ENCODE measurements around the gene GSKIP. TPM values are rescaled to one million over a fixed set of nuclear protein-coding genes. Genes with fewer than 3 reads are reported as not detected.

Gene GSKIP
- total and polyA plus RNA-seq, 2 experiments from 2014 or later = 17.4 to 50.9 TPM

DNA sequence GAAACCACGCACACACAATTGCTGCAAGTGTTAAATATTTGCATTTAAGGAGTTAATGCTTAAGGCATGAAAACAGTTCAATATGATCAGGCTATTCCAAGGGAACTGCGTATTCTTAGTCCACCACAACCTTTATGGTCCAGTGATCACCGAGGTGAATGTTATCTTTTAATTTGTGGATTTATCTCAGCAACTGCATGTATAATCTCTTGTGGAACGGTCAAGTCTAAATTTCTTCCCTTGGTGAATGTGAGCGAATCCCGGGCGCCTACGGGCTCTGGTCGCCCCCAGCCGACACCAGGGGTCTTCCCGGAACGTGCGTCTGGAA is 27.6 kb downstream of the GSKIP start:
- H3K4me3 Mint-ChIP-seq = peak overlapping the region; percentile 91
- peak overlapping the region; percentile 100 for H2AFZ ChIP-seq
- H3K27ac Mint-ChIP-seq = no peak overlapping the region
- peaks cover 9% of the 10 kb centered on the region for H3K4me1 ChIP-seq (ENCODE audit: insufficient read depth)
- no peak for TF ChIP-seq ZNF331 (CRISPR knock-in tag; IDR thresholded peaks at IDR 0.05; ENCODE audit: low read depth)
- TF ChIP-seq, protein P1, sequence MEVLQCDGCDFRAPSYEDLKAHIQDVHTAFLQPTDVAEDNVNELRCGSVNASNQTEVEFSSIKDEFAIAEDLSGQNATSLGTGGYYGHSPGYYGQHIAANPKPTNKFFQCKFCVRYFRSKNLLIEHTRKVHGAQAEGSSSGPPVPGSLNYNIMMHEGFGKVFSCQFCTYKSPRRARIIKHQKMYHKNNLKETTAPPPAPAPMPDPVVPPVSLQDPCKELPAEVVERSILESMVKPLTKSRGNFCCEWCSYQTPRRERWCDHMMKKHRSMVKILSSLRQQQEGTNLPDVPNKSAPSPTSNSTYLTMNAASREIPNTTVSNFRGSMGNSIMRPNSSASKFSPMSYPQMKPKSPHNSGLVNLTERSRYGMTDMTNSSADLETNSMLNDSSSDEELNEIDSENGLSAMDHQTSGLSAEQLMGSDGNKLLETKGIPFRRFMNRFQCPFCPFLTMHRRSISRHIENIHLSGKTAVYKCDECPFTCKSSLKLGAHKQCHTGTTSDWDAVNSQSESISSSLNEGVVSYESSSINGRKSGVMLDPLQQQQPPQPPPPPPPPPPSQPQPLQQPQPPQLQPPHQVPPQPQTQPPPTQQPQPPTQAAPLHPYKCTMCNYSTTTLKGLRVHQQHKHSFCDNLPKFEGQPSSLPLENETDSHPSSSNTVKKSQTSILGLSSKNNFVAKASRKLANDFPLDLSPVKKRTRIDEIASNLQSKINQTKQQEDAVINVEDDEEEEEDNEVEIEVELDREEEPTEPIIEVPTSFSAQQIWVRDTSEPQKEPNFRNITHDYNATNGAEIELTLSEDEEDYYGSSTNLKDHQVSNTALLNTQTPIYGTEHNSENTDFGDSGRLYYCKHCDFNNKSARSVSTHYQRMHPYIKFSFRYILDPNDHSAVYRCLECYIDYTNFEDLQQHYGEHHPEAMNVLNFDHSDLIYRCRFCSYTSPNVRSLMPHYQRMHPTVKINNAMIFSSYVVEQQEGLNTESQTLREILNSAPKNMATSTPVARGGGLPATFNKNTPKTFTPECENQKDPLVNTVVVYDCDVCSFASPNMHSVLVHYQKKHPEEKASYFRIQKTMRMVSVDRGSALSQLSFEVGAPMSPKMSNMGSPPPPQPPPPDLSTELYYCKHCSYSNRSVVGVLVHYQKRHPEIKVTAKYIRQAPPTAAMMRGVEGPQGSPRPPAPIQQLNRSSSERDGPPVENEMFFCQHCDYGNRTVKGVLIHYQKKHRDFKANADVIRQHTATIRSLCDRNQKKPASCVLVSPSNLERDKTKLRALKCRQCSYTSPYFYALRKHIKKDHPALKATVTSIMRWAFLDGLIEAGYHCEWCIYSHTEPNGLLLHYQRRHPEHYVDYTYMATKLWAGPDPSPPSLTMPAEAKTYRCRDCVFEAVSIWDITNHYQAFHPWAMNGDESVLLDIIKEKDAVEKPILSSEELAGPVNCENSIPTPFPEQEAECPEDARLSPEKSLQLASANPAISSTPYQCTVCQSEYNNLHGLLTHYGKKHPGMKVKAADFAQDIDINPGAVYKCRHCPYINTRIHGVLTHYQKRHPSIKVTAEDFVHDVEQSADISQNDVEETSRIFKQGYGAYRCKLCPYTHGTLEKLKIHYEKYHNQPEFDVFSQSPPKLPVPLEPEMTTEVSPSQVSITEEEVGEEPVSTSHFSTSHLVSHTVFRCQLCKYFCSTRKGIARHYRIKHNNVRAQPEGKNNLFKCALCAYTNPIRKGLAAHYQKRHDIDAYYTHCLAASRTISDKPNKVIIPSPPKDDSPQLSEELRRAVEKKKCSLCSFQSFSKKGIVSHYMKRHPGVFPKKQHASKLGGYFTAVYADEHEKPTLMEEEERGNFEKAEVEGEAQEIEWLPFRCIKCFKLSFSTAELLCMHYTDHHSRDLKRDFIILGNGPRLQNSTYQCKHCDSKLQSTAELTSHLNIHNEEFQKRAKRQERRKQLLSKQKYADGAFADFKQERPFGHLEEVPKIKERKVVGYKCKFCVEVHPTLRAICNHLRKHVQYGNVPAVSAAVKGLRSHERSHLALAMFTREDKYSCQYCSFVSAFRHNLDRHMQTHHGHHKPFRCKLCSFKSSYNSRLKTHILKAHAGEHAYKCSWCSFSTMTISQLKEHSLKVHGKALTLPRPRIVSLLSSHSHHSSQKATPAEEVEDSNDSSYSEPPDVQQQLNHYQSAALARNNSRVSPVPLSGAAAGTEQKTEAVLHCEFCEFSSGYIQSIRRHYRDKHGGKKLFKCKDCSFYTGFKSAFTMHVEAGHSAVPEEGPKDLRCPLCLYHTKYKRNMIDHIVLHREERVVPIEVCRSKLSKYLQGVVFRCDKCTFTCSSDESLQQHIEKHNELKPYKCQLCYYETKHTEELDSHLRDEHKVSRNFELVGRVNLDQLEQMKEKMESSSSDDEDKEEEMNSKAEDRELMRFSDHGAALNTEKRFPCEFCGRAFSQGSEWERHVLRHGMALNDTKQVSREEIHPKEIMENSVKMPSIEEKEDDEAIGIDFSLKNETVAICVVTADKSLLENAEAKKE (CRISPR knock-in tag; IDR thresholded peaks at IDR 0.05) = no peak
- no peak for TF ChIP-seq JUNB (IDR thresholded peaks at IDR 0.05; ENCODE audit: unreplicated experiment)
- TF ChIP-seq, protein P2, sequence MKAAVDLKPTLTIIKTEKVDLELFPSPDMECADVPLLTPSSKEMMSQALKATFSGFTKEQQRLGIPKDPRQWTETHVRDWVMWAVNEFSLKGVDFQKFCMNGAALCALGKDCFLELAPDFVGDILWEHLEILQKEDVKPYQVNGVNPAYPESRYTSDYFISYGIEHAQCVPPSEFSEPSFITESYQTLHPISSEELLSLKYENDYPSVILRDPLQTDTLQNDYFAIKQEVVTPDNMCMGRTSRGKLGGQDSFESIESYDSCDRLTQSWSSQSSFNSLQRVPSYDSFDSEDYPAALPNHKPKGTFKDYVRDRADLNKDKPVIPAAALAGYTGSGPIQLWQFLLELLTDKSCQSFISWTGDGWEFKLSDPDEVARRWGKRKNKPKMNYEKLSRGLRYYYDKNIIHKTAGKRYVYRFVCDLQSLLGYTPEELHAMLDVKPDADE (IDR thresholded peaks at IDR 0.05) = no peak
- TF ChIP-seq ZNF114 (CRISPR knock-in tag; IDR thresholded peaks at IDR 0.05) = no peak
- TF ChIP-seq, protein P3, sequence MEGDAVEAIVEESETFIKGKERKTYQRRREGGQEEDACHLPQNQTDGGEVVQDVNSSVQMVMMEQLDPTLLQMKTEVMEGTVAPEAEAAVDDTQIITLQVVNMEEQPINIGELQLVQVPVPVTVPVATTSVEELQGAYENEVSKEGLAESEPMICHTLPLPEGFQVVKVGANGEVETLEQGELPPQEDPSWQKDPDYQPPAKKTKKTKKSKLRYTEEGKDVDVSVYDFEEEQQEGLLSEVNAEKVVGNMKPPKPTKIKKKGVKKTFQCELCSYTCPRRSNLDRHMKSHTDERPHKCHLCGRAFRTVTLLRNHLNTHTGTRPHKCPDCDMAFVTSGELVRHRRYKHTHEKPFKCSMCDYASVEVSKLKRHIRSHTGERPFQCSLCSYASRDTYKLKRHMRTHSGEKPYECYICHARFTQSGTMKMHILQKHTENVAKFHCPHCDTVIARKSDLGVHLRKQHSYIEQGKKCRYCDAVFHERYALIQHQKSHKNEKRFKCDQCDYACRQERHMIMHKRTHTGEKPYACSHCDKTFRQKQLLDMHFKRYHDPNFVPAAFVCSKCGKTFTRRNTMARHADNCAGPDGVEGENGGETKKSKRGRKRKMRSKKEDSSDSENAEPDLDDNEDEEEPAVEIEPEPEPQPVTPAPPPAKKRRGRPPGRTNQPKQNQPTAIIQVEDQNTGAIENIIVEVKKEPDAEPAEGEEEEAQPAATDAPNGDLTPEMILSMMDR (conservative IDR thresholded peaks at IDR 0.05; ENCODE audit: low read depth in 2 of 2) = no peak
- TF ChIP-seq, protein P4, sequence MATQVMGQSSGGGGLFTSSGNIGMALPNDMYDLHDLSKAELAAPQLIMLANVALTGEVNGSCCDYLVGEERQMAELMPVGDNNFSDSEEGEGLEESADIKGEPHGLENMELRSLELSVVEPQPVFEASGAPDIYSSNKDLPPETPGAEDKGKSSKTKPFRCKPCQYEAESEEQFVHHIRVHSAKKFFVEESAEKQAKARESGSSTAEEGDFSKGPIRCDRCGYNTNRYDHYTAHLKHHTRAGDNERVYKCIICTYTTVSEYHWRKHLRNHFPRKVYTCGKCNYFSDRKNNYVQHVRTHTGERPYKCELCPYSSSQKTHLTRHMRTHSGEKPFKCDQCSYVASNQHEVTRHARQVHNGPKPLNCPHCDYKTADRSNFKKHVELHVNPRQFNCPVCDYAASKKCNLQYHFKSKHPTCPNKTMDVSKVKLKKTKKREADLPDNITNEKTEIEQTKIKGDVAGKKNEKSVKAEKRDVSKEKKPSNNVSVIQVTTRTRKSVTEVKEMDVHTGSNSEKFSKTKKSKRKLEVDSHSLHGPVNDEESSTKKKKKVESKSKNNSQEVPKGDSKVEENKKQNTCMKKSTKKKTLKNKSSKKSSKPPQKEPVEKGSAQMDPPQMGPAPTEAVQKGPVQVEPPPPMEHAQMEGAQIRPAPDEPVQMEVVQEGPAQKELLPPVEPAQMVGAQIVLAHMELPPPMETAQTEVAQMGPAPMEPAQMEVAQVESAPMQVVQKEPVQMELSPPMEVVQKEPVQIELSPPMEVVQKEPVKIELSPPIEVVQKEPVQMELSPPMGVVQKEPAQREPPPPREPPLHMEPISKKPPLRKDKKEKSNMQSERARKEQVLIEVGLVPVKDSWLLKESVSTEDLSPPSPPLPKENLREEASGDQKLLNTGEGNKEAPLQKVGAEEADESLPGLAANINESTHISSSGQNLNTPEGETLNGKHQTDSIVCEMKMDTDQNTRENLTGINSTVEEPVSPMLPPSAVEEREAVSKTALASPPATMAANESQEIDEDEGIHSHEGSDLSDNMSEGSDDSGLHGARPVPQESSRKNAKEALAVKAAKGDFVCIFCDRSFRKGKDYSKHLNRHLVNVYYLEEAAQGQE (IDR thresholded peaks at IDR 0.05; ENCODE audit: unreplicated experiment) = no peak
- TF ChIP-seq EZH2phosphoT487 (IDR thresholded peaks at IDR 0.05; ENCODE audit: unreplicated experiment) = no peak
- no peak for TF ChIP-seq STAT1 (IDR thresholded peaks at IDR 0.05; ENCODE audit: unreplicated experiment)
- TF ChIP-seq EZH2 (IDR thresholded peaks at IDR 0.05; ENCODE audit: low read depth, unreplicated experiment) = no peak
- TF ChIP-seq POLR2AphosphoS5 (IDR thresholded peaks at IDR 0.05; ENCODE audit: low read depth) = no peak
- 0 out of 2 replicates have a peak, but pooled peaks cover 3% of the 10 kb centered on the region for H3K79me2 ChIP-seq (replicated peaks; ENCODE audit: insufficient read depth)
- peak overlapping the region; percentile 99 for H3K4me2 ChIP-seq
- H3K4me1 Mint-ChIP-seq = no peaks in the 10 kb centered on the region
- H3F3A ChIP-seq (replicated peaks; ENCODE audit: low read depth) = peaks cover 8% of the 10 kb centered on the region; the same call in 1 of the 2 replicates
- peak overlapping the region; percentile 92 for H3K4me3 ChIP-seq
- H3K27me3 Mint-ChIP-seq (ENCODE audit: insufficient read depth, low read depth, poor library complexity) = peaks cover 18% of the 10 kb centered on the region
- H3K36me3 ChIP-seq (ENCODE audit: insufficient read depth) = peaks cover under 1% of the 10 kb centered on the region; the same call in 1 of the 2 replicates
- DNase-seq (ENCODE audit: low spot score) (no peak), ATAC-seq (no peak)
- no peaks in the 10 kb centered on the region for H3K36me3 Mint-ChIP-seq (ENCODE audit: low read depth)
- H3K9me2 ChIP-seq (ENCODE audit: insufficient read depth) = no peaks in the 10 kb centered on the region
- H3K27ac ChIP-seq (ENCODE audit: low read depth) = no peak overlapping the region
- no peaks in the 10 kb centered on the region for H4K20me1 ChIP-seq (replicated peaks; ENCODE audit: insufficient read depth)
- H3K9me3 Mint-ChIP-seq = no peaks in the 10 kb centered on the region; the same call in 2 of the 3 replicates
- H3K27me3 ChIP-seq (ENCODE audit: insufficient read depth) = peaks cover 32% of the 10 kb centered on the region
